WTC11 (cell line): ENCODE measurements around the gene PPEF1.

ENCODE experiments used
- CTCF ChIP-seq: fragments of 200-600 bp; IDR thresholded peaks from 2 replicates; pipeline ENCODE4 v1.8.0; 2022; ENCODE audit warnings: antibody characterized with exemption
- GTF2I ChIP-seq: fragments of 250-450 bp; sonication (Bioruptor Pico); conservative IDR thresholded peaks from 2 replicates; pipeline ENCODE4 v1.4.0; 2021; ENCODE audit warnings: mild to moderate bottlenecking
- TF ChIP-seq, protein P1 (sequence below): sonication (generic); formaldehyde crosslinking; IDR thresholded peaks from 2 replicates; pipeline ENCODE4 v1.8.1; 2023; ENCODE audit warnings: mild to moderate bottlenecking, missing genetic modification reagents
- TF ChIP-seq, protein P2 (sequence below): sonication (generic); formaldehyde crosslinking; IDR thresholded peaks from 2 replicates; pipeline ENCODE4 v1.8.1; 2022; ENCODE audit warnings: low read depth, missing genetic modification reagents, borderline replicate concordance
- TF ChIP-seq, protein P3 (sequence below): sonication (generic); formaldehyde crosslinking; IDR thresholded peaks from 2 replicates; pipeline ENCODE4 v1.8.1; 2023; ENCODE audit warnings: mild to moderate bottlenecking, missing genetic modification reagents, moderate library complexity

- TF ChIP-seq, protein P1, sequence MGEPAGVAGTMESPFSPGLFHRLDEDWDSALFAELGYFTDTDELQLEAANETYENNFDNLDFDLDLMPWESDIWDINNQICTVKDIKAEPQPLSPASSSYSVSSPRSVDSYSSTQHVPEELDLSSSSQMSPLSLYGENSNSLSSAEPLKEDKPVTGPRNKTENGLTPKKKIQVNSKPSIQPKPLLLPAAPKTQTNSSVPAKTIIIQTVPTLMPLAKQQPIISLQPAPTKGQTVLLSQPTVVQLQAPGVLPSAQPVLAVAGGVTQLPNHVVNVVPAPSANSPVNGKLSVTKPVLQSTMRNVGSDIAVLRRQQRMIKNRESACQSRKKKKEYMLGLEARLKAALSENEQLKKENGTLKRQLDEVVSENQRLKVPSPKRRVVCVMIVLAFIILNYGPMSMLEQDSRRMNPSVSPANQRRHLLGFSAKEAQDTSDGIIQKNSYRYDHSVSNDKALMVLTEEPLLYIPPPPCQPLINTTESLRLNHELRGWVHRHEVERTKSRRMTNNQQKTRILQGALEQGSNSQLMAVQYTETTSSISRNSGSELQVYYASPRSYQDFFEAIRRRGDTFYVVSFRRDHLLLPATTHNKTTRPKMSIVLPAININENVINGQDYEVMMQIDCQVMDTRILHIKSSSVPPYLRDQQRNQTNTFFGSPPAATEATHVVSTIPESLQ (CRISPR knock-in tag) = no peak
- no peak for TF ChIP-seq GTF2I (CRISPR knock-in tag)
- TF ChIP-seq CTCF = no peak
- TF ChIP-seq, protein P2, sequence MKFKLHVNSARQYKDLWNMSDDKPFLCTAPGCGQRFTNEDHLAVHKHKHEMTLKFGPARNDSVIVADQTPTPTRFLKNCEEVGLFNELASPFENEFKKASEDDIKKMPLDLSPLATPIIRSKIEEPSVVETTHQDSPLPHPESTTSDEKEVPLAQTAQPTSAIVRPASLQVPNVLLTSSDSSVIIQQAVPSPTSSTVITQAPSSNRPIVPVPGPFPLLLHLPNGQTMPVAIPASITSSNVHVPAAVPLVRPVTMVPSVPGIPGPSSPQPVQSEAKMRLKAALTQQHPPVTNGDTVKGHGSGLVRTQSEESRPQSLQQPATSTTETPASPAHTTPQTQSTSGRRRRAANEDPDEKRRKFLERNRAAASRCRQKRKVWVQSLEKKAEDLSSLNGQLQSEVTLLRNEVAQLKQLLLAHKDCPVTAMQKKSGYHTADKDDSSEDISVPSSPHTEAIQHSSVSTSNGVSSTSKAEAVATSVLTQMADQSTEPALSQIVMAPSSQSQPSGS (CRISPR knock-in tag) = no peak
- TF ChIP-seq, protein P3, sequence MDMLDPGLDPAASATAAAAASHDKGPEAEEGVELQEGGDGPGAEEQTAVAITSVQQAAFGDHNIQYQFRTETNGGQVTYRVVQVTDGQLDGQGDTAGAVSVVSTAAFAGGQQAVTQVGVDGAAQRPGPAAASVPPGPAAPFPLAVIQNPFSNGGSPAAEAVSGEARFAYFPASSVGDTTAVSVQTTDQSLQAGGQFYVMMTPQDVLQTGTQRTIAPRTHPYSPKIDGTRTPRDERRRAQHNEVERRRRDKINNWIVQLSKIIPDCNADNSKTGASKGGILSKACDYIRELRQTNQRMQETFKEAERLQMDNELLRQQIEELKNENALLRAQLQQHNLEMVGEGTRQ = no peak
Observed at GRCh38 chrX:18748499-18748898, 41.1 kb downstream of the PPEF1 start.
